Activated naive CD8-positive, alpha-beta T cell treated with anti-CD3 and anti-CD28 coated beads, Interleukin-2, amount 50 U/mL, for 24 hours (primary cell): ENCODE results near the gene POLG.

Experiments used
- ATAC-seq: fragments of 150-1000 bp; cut with Tn5 transposase; one replicate; pipeline ENCODE4 v1.10.0; 2021
- DNase-seq: peaks from one replicate; pipeline ENCODE4 v3.0.0; 2021
- H3K27ac Mint-ChIP-seq: one replicate; pipeline ENCODE4 v1.8.0; 2021; ENCODE audit warnings: mild to moderate bottlenecking, mixed read lengths
- H3K27me3 Mint-ChIP-seq: one replicate; pipeline ENCODE4 v1.8.0; 2021; ENCODE audit warnings: mixed read lengths
- H3K36me3 Mint-ChIP-seq: one replicate; pipeline ENCODE4 v1.8.0; 2021; ENCODE audit warnings: low read depth, mixed read lengths
- H3K4me1 Mint-ChIP-seq: one replicate; pipeline ENCODE4 v1.8.0; 2021; ENCODE audit warnings: mixed read lengths
- H3K4me3 Mint-ChIP-seq: one replicate; pipeline ENCODE4 v1.8.0; 2021; ENCODE audit warnings: mild to moderate bottlenecking, moderate library complexity, mixed read lengths
- H3K9me3 Mint-ChIP-seq: one replicate; pipeline ENCODE4 v1.8.0; 2021; ENCODE audit warnings: mixed read lengths

POLG gene

DNA sequence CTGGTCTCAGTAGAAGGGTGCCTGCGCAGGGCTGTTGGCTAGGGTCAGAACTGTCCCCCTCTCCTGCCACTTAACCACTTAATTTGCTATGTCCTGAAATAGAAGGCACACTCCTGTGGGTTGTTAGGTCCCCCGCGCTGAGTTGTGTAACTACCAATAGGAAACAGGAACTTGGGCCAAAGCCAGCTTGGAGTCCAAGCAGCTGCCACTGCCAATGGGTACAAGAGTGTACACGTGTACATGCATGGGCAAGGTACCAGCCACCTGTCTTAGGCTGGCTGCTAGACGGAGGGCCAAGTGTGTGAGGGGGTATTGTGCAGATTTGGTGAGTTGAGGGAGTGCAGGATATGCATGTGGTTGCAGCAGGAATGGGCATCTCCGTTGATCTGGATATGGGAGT lies 29.7 kb upstream of the POLG start:
- no peak overlapping the region for H3K4me3 Mint-ChIP-seq
- ATAC-seq, result no peak
- H3K4me1 Mint-ChIP-seq, result peaks cover 16% of the 10 kb centered on the region
- no peaks in the 10 kb centered on the region for H3K36me3 Mint-ChIP-seq
- H3K27me3 Mint-ChIP-seq, result peaks cover 85% of the 10 kb centered on the region
- no peak overlapping the region for H3K27ac Mint-ChIP-seq
- no peaks in the 10 kb centered on the region for H3K9me3 Mint-ChIP-seq
- no peak for DNase-seq

DNA sequence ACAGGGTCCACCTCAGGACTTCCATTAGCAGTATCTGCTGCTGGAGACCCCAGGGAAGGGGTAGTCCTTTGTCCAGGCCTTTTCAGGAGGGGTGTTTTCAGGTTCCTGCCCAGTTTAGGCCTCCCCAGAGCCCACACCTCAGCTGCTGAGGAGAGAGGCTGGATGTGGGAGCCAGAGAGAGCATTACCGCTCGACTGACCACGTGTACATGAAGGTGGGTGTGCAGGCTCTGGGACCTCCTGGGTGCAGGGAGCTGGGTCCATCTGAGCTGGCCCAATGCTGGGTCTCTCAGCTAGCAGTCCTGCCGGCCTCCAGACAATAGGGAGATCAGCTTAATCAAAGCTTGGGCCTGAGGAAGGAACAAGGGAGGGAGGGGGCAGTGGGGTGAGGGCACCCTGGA lies 29.1 kb upstream of the POLG start:
- H3K27ac Mint-ChIP-seq, result no peak overlapping the region
- DNase-seq (no peak), ATAC-seq (no peak)
- peaks cover 19% of the 10 kb centered on the region for H3K4me1 Mint-ChIP-seq
- peaks cover 82% of the 10 kb centered on the region for H3K27me3 Mint-ChIP-seq
- H3K9me3 Mint-ChIP-seq, result no peaks in the 10 kb centered on the region
- H3K36me3 Mint-ChIP-seq, result no peaks in the 10 kb centered on the region
- H3K4me3 Mint-ChIP-seq, result no peak overlapping the region

DNA sequence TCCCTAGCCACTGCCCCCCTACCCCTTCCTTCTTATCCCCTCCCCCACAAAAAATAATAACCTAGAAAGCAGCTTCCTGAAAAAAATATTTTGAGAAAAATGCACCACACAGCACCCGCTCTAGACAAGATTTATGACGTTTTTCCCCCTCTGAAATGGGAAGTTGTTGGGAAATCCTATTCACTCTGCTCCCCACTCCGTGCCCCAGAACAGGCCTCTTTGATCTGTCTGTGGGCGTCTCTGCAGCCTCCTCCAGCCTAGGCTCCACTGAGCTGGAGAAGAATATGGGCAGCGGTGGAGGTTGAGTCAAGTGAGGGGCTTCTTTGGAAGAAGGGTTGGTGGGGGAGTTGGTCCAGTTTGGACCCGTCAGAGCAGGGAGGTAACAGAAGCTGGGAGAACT lies 28.5 kb upstream of the POLG start:
- H3K27ac Mint-ChIP-seq, result no peak overlapping the region
- no peaks in the 10 kb centered on the region for H3K9me3 Mint-ChIP-seq
- peaks cover 77% of the 10 kb centered on the region for H3K27me3 Mint-ChIP-seq
- H3K4me3 Mint-ChIP-seq, result no peak overlapping the region
- no peak for ATAC-seq
- H3K36me3 Mint-ChIP-seq, result no peaks in the 10 kb centered on the region
- H3K4me1 Mint-ChIP-seq, result peaks cover 25% of the 10 kb centered on the region
- no peak for DNase-seq

DNA sequence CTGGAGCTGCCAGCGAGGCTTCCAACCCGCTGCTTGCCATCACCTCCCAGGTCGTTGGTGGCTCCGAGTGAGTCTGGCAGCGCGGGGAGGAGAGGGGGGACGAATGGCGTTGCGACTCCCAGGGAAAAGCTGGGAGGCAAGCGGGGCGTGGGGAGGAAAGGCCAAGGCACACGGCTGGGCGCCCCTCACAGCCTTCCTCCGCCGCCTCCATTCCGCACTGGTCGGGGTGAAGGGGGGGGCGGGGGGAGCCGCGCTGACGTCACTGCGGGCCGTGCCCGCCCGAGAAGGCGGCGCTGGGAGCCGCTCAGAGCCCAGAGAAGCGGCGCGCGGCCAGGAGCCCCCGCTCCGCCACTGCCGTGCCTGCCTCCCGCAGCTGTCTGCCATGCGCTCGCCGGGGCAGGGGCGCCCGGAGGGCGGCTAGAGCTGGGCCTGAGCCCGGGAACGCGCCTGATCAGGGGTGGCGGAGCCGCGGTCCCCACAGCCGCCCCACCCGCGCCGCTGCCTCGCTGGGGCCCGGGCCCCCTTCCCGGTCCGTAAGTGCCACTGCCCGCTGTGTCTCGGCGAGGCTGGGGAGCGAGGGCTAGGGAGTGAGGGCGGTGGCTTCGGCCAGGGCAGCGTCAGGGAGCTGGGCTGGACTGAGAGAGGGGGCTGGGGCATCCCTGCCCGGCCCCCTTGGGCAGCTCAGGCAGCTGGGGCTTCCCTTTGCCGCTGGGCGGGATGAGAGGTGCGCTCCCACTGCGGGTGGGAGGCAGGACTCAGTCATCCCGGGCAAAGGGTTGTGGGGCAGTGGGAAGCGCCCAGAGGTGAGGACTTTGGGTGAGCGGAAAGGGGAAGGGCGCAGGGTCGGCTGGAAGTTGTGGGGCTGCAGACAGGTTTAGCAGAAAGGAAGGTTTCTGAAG lies 27.8 kb upstream of the POLG start:
- H3K9me3 Mint-ChIP-seq, result no peaks in the 10 kb centered on the region
- DNase-seq, result no peak
- no peak overlapping the region for H3K4me3 Mint-ChIP-seq
- no peaks in the 10 kb centered on the region for H3K36me3 Mint-ChIP-seq
- ATAC-seq, result no peak
- H3K27ac Mint-ChIP-seq, result no peak overlapping the region
- peaks cover 84% of the 10 kb centered on the region for H3K27me3 Mint-ChIP-seq
- H3K4me1 Mint-ChIP-seq, result peaks cover 25% of the 10 kb centered on the region

DNA sequence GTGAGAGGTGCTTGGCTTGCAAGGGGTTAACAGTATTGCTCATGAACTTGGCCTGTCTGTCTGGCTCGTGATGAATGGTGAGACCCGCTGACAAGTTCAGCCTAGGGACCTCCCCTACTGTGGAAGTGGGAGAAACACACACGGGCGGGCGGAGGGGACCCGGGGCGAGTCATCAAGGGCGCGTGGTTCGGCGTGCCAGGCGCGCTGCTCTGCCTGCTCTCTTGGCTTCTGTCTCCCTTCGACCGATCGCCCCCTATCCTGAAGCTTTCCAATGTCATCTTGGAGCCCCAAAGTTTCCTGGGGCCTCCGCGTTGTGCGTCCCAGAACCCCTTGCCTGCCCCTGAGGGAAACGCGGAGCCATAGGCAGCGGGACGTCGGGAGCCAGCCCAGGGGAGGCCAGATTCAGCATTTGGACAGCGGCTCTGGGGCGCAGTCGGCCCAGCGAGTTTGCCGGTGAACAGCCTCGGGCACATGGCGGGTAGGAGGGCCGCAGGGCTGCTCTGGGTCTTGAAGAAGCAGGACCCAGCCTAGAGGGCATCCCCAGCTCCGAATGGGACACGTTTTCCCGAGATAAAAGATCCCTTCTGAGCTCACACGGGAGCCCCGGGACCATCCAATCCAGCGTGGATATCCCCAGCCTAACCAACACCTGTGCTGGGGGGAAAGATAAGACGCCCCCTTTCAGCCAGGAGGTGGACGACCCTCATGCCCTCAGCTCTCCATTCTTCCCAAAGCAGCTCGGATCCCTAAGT lies 27.0 kb upstream of the POLG start:
- ATAC-seq (no peak), DNase-seq (peak; percentile 72)
- no peaks in the 10 kb centered on the region for H3K36me3 Mint-ChIP-seq
- H3K27ac Mint-ChIP-seq, result no peak overlapping the region
- H3K4me1 Mint-ChIP-seq, result peaks cover 20% of the 10 kb centered on the region
- H3K4me3 Mint-ChIP-seq, result no peak overlapping the region
- peaks cover 84% of the 10 kb centered on the region for H3K27me3 Mint-ChIP-seq
- no peaks in the 10 kb centered on the region for H3K9me3 Mint-ChIP-seq

DNA sequence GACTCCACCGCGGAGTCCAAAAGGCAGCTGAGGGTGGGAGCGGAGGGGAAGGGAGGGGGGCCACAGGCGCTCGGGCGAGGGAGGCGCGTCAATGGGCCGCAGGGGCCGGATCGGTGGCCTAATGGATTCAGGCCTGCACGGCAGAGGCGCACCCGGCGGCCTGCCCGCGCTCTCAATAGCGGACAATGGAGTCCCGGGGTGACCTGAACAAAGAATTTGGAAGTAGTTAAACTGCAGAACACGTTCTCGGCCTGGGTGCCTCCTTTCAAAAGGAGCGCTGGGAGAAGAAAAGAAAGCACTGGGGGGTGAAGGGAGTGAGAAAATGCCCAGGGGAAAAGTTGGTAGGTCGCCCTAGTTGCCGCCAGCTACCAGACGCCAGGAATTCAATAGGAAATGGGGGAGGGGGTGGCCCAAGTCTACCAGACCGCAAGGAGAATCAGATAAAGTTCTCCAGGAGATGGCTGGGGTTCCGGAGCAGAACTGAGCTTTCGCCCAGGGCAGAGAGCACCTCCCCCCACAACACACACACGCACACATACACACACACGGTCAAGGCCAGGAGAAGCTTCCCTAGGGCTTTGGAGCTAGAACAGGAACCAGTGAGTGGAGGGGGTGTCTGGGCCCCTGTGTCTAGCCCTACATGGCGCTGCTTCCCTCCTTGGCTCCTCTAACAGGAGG lies 25.8 kb upstream of the POLG start:
- ATAC-seq (no peak), DNase-seq (no peak)
- Mint-ChIP-seq H3K4me3 (no peak overlapping the region), H3K36me3 (no peaks in the 10 kb centered on the region), H3K9me3 (no peaks in the 10 kb centered on the region), H3K27me3 (peaks cover 82% of the 10 kb centered on the region), H3K27ac (no peak overlapping the region), H3K4me1 (peaks cover 20% of the 10 kb centered on the region)

DNA sequence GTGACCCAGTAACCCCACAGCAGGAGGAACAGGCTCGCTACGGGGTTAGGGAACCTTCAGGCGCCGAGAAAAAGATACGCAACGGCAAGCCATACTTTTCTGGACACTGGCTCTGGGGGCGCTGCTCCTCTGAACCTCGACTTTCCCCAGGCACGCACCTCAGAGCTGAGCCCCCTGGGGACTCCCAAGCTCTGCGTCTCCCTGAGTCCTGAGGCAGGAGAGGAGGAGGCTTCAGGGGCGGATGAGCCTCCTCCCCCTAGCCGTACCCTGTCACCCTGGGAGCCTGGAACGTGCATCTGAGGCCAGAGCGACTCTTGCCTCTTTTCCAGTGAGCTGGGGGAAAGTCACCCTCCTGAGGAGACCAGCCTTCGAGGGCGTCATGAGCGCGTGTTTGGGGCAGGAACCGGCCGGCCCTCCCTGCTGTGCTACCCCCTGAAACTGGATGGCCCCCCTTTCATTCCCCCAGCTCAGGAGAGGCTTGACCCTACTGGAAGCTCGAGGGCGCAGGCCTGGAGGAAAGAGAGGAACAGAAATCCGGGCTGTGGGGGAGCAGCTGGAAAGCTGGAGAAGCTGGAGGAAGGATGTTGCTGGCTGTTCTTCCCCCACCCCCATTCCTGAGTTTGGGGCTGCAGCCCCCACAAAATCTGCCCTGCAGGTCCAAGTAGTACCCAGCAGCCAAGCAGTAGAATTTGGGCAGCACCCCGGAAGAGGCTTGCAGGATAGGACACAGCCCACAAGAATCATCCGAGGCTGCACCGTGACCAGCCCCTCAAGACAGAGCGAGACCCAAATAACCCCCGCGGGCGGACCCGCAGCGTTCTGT lies 25.1 kb upstream of the POLG start:
- no peak overlapping the region for H3K4me3 Mint-ChIP-seq
- H3K9me3 Mint-ChIP-seq, result no peaks in the 10 kb centered on the region

DNA sequence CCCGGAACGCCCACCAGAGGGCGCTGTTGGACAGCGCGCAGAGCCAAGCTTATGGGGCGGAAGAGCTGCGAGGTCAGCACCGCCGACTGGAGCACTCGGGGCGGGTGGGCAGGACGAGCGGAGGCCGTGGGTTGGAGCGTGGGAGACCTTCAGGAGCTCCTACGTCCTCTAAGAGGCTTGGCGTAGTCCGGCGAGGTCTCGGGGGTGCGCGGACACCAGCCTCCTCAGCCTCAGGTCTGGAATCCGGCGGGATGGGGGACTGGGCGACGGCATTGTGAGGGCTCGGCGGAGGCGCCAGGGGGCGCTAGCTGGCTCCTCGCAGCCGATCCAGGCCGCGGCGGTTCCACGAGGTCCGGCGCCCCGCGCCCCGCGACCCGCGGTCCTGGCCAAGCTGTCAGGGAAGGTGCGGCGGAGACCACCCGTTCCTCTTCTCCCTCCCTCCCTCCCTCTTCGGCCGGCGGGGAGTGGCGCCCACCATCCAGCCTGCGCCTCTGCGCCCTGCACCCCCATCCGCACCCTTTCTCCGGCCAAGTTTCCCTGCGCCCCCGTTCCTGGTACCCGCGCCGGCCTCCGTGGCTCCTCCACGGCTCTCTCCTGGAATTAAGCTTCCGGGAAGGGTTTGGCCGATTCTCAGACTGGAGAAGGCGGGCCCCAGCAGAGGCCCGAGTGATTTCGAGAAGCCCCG lies 24.3 kb upstream of the POLG start:
- DNase-seq, result peak; percentile 87
- Mint-ChIP-seq H3K27me3 (peaks cover 79% of the 10 kb centered on the region), H3K27ac (no peak overlapping the region), H3K4me3 (peak overlapping the region; percentile 69), H3K36me3 (no peaks in the 10 kb centered on the region), H3K4me1 (peaks cover 20% of the 10 kb centered on the region), H3K9me3 (no peaks in the 10 kb centered on the region)
- peak; percentile 81 for ATAC-seq

More for the DNA sequence above, 25.1 kb upstream of the POLG start:
- no peak for ATAC-seq
- no peaks in the 10 kb centered on the region for H3K36me3 Mint-ChIP-seq
- H3K27ac Mint-ChIP-seq, result no peak overlapping the region
- DNase-seq, result no peak
- peaks cover 82% of the 10 kb centered on the region for H3K27me3 Mint-ChIP-seq
- H3K4me1 Mint-ChIP-seq, result peaks cover 20% of the 10 kb centered on the region

DNA sequence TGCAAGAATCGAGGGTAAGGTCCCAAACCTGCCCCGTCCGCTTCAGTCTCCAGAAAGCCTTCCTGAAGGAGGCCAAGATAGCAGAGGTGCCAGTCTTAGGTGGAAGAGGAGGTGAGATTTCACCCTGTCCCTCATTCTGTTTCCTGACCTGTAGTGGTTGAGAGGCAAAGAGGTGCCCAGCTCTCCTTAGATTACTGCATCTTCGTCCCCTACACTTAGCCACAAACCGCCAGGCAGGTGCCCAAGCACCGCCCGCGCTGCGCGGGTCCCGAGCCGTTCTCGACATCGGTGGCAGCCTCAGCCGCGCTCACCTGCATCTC lies 23.8 kb upstream of the POLG start:
- H3K27me3 Mint-ChIP-seq, result peaks cover 79% of the 10 kb centered on the region
- ATAC-seq, result no peak

DNA sequence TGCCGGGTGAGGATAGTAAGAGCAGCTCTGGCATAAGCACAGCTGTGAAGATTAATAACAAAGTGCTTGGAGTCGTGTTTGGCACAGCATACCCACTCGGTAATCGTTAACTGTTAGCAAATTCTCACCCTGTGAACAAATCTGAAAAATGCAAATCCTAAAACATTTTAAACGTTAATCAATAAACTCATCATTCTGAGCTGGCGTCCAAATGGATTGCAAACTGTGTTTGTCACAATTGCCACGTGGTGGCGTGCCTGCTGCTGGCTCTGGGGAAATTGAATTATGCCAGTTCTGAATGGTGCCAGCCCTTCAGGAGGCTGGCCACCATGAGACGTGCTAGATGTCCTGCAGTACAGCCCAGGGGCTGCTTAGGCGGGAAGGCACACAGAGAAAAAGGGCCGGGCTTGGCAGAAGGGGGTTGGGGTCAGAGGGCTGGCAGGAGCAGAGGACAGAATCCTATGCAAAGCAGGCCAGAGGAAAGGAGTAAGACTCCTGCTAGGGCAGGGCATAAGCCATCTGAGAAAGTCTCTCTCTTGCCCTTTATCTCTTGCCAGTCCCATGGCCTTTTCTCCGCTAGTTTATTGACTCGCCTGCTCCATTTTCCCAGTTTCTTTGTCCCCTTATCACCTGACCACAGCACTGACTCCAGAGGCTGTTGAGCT lies 22.1 kb upstream of the POLG start:
- Mint-ChIP-seq H3K9me3 (no peaks in the 10 kb centered on the region), H3K36me3 (no peaks in the 10 kb centered on the region), H3K27ac (no peak overlapping the region), H3K4me1 (peaks cover 17% of the 10 kb centered on the region), H3K4me3 (no peak overlapping the region), H3K27me3 (peaks cover 71% of the 10 kb centered on the region)
- ATAC-seq (no peak), DNase-seq (no peak)

More for the DNA sequence above, 23.8 kb upstream of the POLG start:
- H3K9me3 Mint-ChIP-seq, result no peaks in the 10 kb centered on the region
- no peaks in the 10 kb centered on the region for H3K36me3 Mint-ChIP-seq
- peak overlapping the region; percentile 69 for H3K4me3 Mint-ChIP-seq
- H3K4me1 Mint-ChIP-seq, result peaks cover 20% of the 10 kb centered on the region
- no peak for DNase-seq
- H3K27ac Mint-ChIP-seq, result no peak overlapping the region

DNA sequence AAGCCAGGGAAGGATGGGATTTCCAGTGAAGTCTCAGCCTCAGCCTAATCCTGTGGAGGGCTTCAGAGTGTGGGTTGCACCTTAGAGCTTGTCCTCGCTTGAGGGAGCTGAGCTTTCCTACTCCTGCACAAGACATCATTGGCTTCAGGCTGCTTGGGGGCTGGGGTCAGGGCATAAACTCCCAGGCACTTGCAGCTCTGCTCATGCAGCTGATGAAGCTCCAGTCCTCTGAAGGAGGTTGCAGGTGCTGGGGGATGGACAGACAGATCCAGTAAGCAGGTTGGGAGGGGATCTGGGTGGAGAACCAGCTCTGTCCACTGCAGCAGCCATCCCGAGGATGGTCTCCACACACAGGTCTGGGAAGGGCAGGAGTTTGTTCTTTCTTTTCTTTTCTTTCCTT lies 19.4 kb upstream of the POLG start:
- ATAC-seq, result no peak
- Mint-ChIP-seq H3K4me3 (no peak overlapping the region), H3K27me3 (peaks cover 47% of the 10 kb centered on the region), H3K36me3 (no peaks in the 10 kb centered on the region), H3K4me1 (peaks cover 7% of the 10 kb centered on the region), H3K9me3 (no peaks in the 10 kb centered on the region), H3K27ac (no peak overlapping the region)
- no peak for DNase-seq

DNA sequence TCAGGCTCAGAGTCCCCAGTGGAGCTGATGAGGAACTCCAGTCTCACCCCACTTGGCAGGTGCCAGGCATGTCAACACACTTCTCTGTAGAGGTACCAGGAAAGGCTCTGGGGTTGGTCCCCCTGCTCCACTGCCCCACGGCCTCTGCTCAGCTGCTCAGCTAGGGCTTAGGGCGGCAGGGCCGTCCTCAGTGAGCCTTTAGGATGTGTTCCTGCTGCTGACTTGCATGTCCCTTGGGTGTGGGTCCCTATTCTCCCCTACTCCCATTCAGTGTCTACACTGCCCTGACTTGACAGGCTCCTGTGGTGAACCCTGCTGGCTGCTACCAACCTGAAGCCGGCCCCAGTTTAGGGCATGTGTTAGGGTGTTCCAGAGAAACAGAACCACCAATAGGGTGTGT lies 17.9 kb upstream of the POLG start:
- Mint-ChIP-seq H3K4me1 (peaks cover 7% of the 10 kb centered on the region), H3K27me3 (peaks cover 39% of the 10 kb centered on the region), H3K9me3 (no peaks in the 10 kb centered on the region), H3K27ac (no peak overlapping the region), H3K4me3 (no peak overlapping the region), H3K36me3 (no peaks in the 10 kb centered on the region)
- DNase-seq (no peak), ATAC-seq (peak; percentile 39)

DNA sequence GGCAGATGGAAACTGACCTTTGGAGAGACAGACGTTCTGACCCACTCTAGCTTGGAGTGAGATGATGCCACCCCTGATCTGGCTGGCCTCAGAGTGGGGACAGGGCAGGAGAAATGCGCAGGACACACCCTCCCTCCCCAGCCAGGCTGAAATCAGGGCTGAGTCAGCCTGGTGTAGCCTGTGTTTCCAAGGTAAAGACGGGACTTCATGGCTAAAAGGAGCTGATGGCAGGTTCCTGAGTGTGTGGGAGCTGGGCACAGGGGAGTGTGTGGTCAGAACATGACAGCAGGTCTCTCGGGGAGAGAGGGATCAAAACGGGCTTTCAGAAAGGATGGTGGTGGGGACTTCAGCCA lies 14.6 kb upstream of the POLG start:
- DNase-seq, result no peak
- peak; percentile 5 for ATAC-seq
- Mint-ChIP-seq H3K36me3 (no peaks in the 10 kb centered on the region), H3K27me3 (peaks cover 19% of the 10 kb centered on the region), H3K4me1 (peaks cover 7% of the 10 kb centered on the region), H3K27ac (no peak overlapping the region), H3K4me3 (no peak overlapping the region), H3K9me3 (no peaks in the 10 kb centered on the region)
